ENCODE results near the gene EEF1B2. TPM values are rescaled to one million over a fixed set of nuclear protein-coding genes. Genes with fewer than 3 reads are reported as not detected.
"Not testable (repeated sequence)": the region's sequence is repeated elsewhere in the genome, so short reads cannot be mapped to it uniquely, and the experiment has no call there.

The EEF1B2 gene
- total RNA-seq, 1 experiment from 2014 or later = 686 TPM

- no peaks in the 10 kb centered on the region for H3K27me3 ChIP-seq (ENCODE audit: control insufficient read depth, insufficient read depth, low read length)
- no peak overlapping the region for H3K4me3 ChIP-seq (ENCODE audit: insufficient read depth, low read depth, low read length)
- DNase-seq = no peak
- H3K36me3 ChIP-seq (replicated peaks; ENCODE audit: control insufficient read depth, insufficient read depth, low read length) = no peaks in the 10 kb centered on the region
Observed at GRCh38 chr2:206190111-206190510, 30.4 kb downstream of the EEF1B2 start.

- DNase-seq = no peak
- H3K36me3 ChIP-seq (replicated peaks; ENCODE audit: control insufficient read depth, insufficient read depth, low read length) = no peaks in the 10 kb centered on the region
- no peak overlapping the region for H3K4me3 ChIP-seq (ENCODE audit: insufficient read depth, low read depth, low read length)
- no peaks in the 10 kb centered on the region for H3K27me3 ChIP-seq (ENCODE audit: control insufficient read depth, insufficient read depth, low read length)
Observed at GRCh38 chr2:206190689-206191088, 31.0 kb downstream of the EEF1B2 start.

- no peak for DNase-seq
- H3K36me3 ChIP-seq (replicated peaks; ENCODE audit: control insufficient read depth, insufficient read depth, low read length) = no peaks in the 10 kb centered on the region
- H3K4me3 ChIP-seq (ENCODE audit: insufficient read depth, low read depth, low read length) = no peak overlapping the region
- H3K27me3 ChIP-seq (ENCODE audit: control insufficient read depth, insufficient read depth, low read length) = no peaks in the 10 kb centered on the region
Observed at GRCh38 chr2:206192157-206192556, 32.5 kb downstream of the EEF1B2 start.

GRCh38 chr2:206193671-206194357 lies 34.1 kb downstream of the EEF1B2 start:
- H3K27me3 ChIP-seq (ENCODE audit: control insufficient read depth, insufficient read depth, low read length) = no peaks in the 10 kb centered on the region
- no peak overlapping the region for H3K4me3 ChIP-seq (ENCODE audit: insufficient read depth, low read depth, low read length)
- H3K36me3 ChIP-seq (replicated peaks; ENCODE audit: control insufficient read depth, insufficient read depth, low read length) = no peaks in the 10 kb centered on the region
- DNase-seq = no peak

GRCh38 chr2:206198677-206199076 lies 39.0 kb downstream of the EEF1B2 start:
- Histone ChIP-seq H3K4me3 (ENCODE audit: insufficient read depth, low read depth, low read length) (no peak overlapping the region), H3K27me3 (ENCODE audit: control insufficient read depth, insufficient read depth, low read length) (no peaks in the 10 kb centered on the region), H3K36me3 (replicated peaks; ENCODE audit: control insufficient read depth, insufficient read depth, low read length) (no peaks in the 10 kb centered on the region)
- DNase-seq = no peak

- DNase-seq = no peak
- no peaks in the 10 kb centered on the region for H3K36me3 ChIP-seq (replicated peaks; ENCODE audit: control insufficient read depth, insufficient read depth, low read length)
- H3K27me3 ChIP-seq (ENCODE audit: control insufficient read depth, insufficient read depth, low read length) = no peaks in the 10 kb centered on the region
- no peak overlapping the region for H3K4me3 ChIP-seq (ENCODE audit: insufficient read depth, low read depth, low read length)
Observed at GRCh38 chr2:206201075-206201848, 41.6 kb downstream of the EEF1B2 start.

- no peaks in the 10 kb centered on the region for H3K36me3 ChIP-seq (replicated peaks; ENCODE audit: control insufficient read depth, insufficient read depth, low read length)
- no peak overlapping the region for H3K4me3 ChIP-seq (ENCODE audit: insufficient read depth, low read depth, low read length)
- DNase-seq = peak; percentile 24
- no peaks in the 10 kb centered on the region for H3K27me3 ChIP-seq (ENCODE audit: control insufficient read depth, insufficient read depth, low read length)
Observed at GRCh38 chr2:206202446-206202845, 42.8 kb downstream of the EEF1B2 start.

- no peak overlapping the region for H3K4me3 ChIP-seq (ENCODE audit: insufficient read depth, low read depth, low read length)
- no peaks in the 10 kb centered on the region for H3K27me3 ChIP-seq (ENCODE audit: control insufficient read depth, insufficient read depth, low read length)
- no peak for DNase-seq
- H3K36me3 ChIP-seq (replicated peaks; ENCODE audit: control insufficient read depth, insufficient read depth, low read length) = no peaks in the 10 kb centered on the region
Observed at GRCh38 chr2:206203331-206203730, 43.6 kb downstream of the EEF1B2 start.

GRCh38 chr2:206204710-206205109 lies 45.0 kb downstream of the EEF1B2 start:
- Histone ChIP-seq H3K36me3 (replicated peaks; ENCODE audit: control insufficient read depth, insufficient read depth, low read length) (no peaks in the 10 kb centered on the region), H3K4me3 (ENCODE audit: insufficient read depth, low read depth, low read length) (no peak overlapping the region), H3K27me3 (ENCODE audit: control insufficient read depth, insufficient read depth, low read length) (no peaks in the 10 kb centered on the region)
- DNase-seq = no peak

GRCh38 chr2:206207316-206207715 lies 47.6 kb downstream of the EEF1B2 start:
- DNase-seq = not testable (repeated sequence)

GRCh38 chr2:206208900-206209299 lies 49.2 kb downstream of the EEF1B2 start:
- no peaks in the 10 kb centered on the region for H3K27me3 ChIP-seq (ENCODE audit: control insufficient read depth, insufficient read depth, low read length)
- H3K4me3 ChIP-seq (ENCODE audit: insufficient read depth, low read depth, low read length) = no peak overlapping the region
- H3K36me3 ChIP-seq (replicated peaks; ENCODE audit: control insufficient read depth, insufficient read depth, low read length) = no peaks in the 10 kb centered on the region
- no peak for DNase-seq

More at GRCh38 chr2:206207316-206207715, 47.6 kb downstream of the EEF1B2 start:
- H3K27me3 ChIP-seq (ENCODE audit: control insufficient read depth, insufficient read depth, low read length); H3K36me3 ChIP-seq (replicated peaks; ENCODE audit: control insufficient read depth, insufficient read depth, low read length); H3K4me3 ChIP-seq (ENCODE audit: insufficient read depth, low read depth, low read length): not testable (repeated sequence)

GRCh38 chr2:206211657-206212255 lies 52.1 kb downstream of the EEF1B2 start:
- DNase-seq = no peak
- H3K36me3 ChIP-seq (replicated peaks; ENCODE audit: control insufficient read depth, insufficient read depth, low read length) = no peaks in the 10 kb centered on the region
- H3K4me3 ChIP-seq (ENCODE audit: insufficient read depth, low read depth, low read length) = no peak overlapping the region
- no peaks in the 10 kb centered on the region for H3K27me3 ChIP-seq (ENCODE audit: control insufficient read depth, insufficient read depth, low read length)
